ENCODE measurements around the gene KCNN1. TPM values are rescaled to one million over a fixed set of nuclear protein-coding genes. Genes with fewer than 3 reads are reported as not detected.
"Not testable (repeated sequence)": the region's sequence is repeated elsewhere in the genome, so short reads cannot be mapped to it uniquely, and the experiment has no call there.

The KCNN1 gene
- total RNA-seq, 1 experiment from 2014 or later: 9.2 TPM

DNA sequence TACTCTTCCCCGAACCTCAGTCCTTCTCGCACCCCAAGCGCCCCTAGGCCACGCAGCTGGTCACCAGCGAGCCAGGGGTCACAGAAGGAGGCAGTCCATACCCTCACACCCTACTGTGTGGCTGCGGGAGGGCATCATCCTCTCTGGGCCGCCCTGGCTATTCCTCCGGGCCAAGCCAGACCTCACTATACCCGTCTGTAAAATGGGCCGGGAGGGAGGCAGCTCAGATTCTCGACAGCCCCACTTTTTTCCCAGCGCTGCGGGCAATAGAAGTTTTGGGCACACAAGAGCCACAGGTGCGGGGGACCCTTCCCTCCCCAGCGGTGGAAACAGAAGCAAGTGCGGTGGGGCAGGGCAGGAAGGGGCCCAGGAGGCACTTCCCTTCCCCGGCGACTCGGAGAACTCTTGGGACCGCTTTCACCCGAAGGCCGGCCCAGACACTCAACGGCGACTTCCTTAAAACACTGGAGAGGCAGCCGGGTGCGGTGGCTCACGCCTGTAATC, 35.5 kb downstream of the KCNN1 start:
- no peak overlapping the region for H3K14ac ChIP-seq (ENCODE audit: insufficient read depth, low read length)
- Mint-ChIP-seq H3K9me3 (peaks cover 3 to 6% of the 10 kb centered on the region in 2 experiments), H3K27me3 (ENCODE audit: low read depth) (peaks cover 36% of the 10 kb centered on the region), H3K4me1 (peaks cover 10 to 15% of the 10 kb centered on the region in 2 experiments), H3K36me3 (ENCODE audit: insufficient read depth in 1 of 3, low read depth in 3 of 3) (peaks cover 2 to 4% (median 3%) of the 10 kb centered on the region in 3 experiments; a peak in 6 of 7 replicates), H3K27ac (no peak overlapping the region), H3K4me3 (peak overlapping the region in 1 of 2 experiments; percentile 59; a peak in 2 of 5 replicates)
- H2BK5ac ChIP-seq (ENCODE audit: insufficient read length, low read length): no peak overlapping the region
- H3K27me3 ChIP-seq (ENCODE audit: insufficient read depth, low read length): no peaks in the 10 kb centered on the region; the same call in 1 of the 2 replicates
- H2AK5ac ChIP-seq (ENCODE audit: insufficient read length, low read length): no peak overlapping the region
- no peak overlapping the region for H2BK120ac ChIP-seq (ENCODE audit: low read depth, low read length, poor library complexity, severe bottlenecking)
- H3K4me1 ChIP-seq (ENCODE audit: insufficient read depth, low read length): no peaks in the 10 kb centered on the region
- H2BK20ac ChIP-seq (ENCODE audit: low read depth, low read length, poor library complexity, severe bottlenecking): no peak overlapping the region
- TF ChIP-seq, protein P1, sequence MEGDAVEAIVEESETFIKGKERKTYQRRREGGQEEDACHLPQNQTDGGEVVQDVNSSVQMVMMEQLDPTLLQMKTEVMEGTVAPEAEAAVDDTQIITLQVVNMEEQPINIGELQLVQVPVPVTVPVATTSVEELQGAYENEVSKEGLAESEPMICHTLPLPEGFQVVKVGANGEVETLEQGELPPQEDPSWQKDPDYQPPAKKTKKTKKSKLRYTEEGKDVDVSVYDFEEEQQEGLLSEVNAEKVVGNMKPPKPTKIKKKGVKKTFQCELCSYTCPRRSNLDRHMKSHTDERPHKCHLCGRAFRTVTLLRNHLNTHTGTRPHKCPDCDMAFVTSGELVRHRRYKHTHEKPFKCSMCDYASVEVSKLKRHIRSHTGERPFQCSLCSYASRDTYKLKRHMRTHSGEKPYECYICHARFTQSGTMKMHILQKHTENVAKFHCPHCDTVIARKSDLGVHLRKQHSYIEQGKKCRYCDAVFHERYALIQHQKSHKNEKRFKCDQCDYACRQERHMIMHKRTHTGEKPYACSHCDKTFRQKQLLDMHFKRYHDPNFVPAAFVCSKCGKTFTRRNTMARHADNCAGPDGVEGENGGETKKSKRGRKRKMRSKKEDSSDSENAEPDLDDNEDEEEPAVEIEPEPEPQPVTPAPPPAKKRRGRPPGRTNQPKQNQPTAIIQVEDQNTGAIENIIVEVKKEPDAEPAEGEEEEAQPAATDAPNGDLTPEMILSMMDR (conservative IDR thresholded peaks at IDR 0.05): no peak
- H3K23ac ChIP-seq (ENCODE audit: insufficient read length, low read depth, low read length): no peak overlapping the region
- WGBS (ENCODE audit: extremely low coverage, insufficient read length, low lambda C conversion rate): no CpG with 5 or more reads among the region's 27 CpGs
- H3K9ac ChIP-seq (ENCODE audit: extremely low read depth, insufficient read length, low read length): no peak overlapping the region
- H3K4me2 ChIP-seq (ENCODE audit: insufficient read depth, insufficient read length, low read length): no peak overlapping the region
- H3K79me2 ChIP-seq (ENCODE audit: insufficient read depth, low read length): no peaks in the 10 kb centered on the region
- H2AFZ ChIP-seq (ENCODE audit: low read length): no peak overlapping the region
- no peaks in the 10 kb centered on the region for H3K9me3 ChIP-seq (ENCODE audit: control insufficient read depth, low read depth, low read length)
- H3K27ac ChIP-seq (ENCODE audit: insufficient read length, low read depth, low read length): no peak overlapping the region
- no peak overlapping the region for H4K5ac ChIP-seq (ENCODE audit: insufficient read length, low read depth, low read length)
- no peak overlapping the region for H3K56ac ChIP-seq (ENCODE audit: insufficient read length, low read depth, low read length)
- H4K20me1 ChIP-seq (ENCODE audit: control insufficient read depth, insufficient read depth, insufficient read length): no peaks in the 10 kb centered on the region
- peaks cover 15% of the 10 kb centered on the region for H3K23me2 ChIP-seq (ENCODE audit: insufficient read length, low read depth, low read length, poor library complexity, severe bottlenecking)
- H3T11ph ChIP-seq (ENCODE audit: low read length): no peak overlapping the region
- no peak overlapping the region for H2BK12ac ChIP-seq (ENCODE audit: insufficient read length, low read depth, low read length)
- H3K79me1 ChIP-seq (ENCODE audit: insufficient read depth, low read depth, low read length, poor library complexity, severe bottlenecking): no peaks in the 10 kb centered on the region
- no peak overlapping the region for H3K18ac ChIP-seq (ENCODE audit: insufficient read length, low read depth, low read length)
- H2BK15ac ChIP-seq (ENCODE audit: low read depth, low read length): no peak overlapping the region
- H4K91ac ChIP-seq (ENCODE audit: insufficient read length, low read depth, low read length): no peak overlapping the region
- no peak overlapping the region for H3K4ac ChIP-seq (ENCODE audit: low read depth, low read length)
- no peak overlapping the region for H4K8ac ChIP-seq (replicated peaks; ENCODE audit: insufficient read length, low read depth, low read length)
- DNase-seq: no peak

DNA sequence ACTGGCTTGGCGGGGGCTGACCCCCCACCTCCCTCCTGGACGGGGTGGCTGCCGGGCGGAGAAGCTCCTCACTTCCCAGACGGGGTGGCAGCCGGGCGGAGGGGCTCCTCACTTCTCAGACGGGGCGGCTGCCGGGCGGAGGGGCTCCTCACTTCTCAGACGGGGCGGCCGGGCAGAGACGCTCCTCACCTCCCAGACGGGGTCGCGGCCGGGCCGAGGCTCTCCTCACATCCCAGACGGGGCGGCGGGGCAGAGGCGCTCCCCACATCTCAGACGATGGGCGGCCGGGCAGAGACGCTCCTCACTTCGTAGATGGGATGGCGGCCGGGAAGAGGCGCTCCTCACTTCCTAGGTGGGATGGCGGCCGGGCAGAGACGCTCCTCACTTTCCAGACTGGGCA, 38.8 kb downstream of the KCNN1 start:
- H3K9me3 Mint-ChIP-seq: not testable (repeated sequence)

More for the DNA sequence above, 38.8 kb downstream of the KCNN1 start:
- H2BK5ac ChIP-seq (ENCODE audit: insufficient read length, low read length); H2BK12ac ChIP-seq (ENCODE audit: insufficient read length, low read depth, low read length); H2BK120ac ChIP-seq (ENCODE audit: low read depth, low read length, poor library complexity, severe bottlenecking); H3K9ac ChIP-seq (ENCODE audit: extremely low read depth, insufficient read length, low read length); H3K36me3 Mint-ChIP-seq (ENCODE audit: insufficient read depth in 1 of 3, low read depth in 3 of 3); H3K18ac ChIP-seq (ENCODE audit: insufficient read length, low read depth, low read length); H3K27me3 ChIP-seq (ENCODE audit: insufficient read depth, low read length); H3T11ph ChIP-seq (ENCODE audit: low read length); H3K56ac ChIP-seq (ENCODE audit: insufficient read length, low read depth, low read length); H2BK15ac ChIP-seq (ENCODE audit: low read depth, low read length); H4K91ac ChIP-seq (ENCODE audit: insufficient read length, low read depth, low read length); H2AFZ ChIP-seq (ENCODE audit: low read length); H3K27ac Mint-ChIP-seq; H3K4ac ChIP-seq (ENCODE audit: low read depth, low read length); H3K4me1 Mint-ChIP-seq; H4K5ac ChIP-seq (ENCODE audit: insufficient read length, low read depth, low read length); H3K23ac ChIP-seq (ENCODE audit: insufficient read length, low read depth, low read length); H3K27ac ChIP-seq (ENCODE audit: insufficient read length, low read depth, low read length); H3K79me2 ChIP-seq (ENCODE audit: insufficient read depth, low read length); H2BK20ac ChIP-seq (ENCODE audit: low read depth, low read length, poor library complexity, severe bottlenecking); H3K9me3 ChIP-seq (ENCODE audit: control insufficient read depth, low read depth, low read length); H3K4me2 ChIP-seq (ENCODE audit: insufficient read depth, insufficient read length, low read length); H4K20me1 ChIP-seq (ENCODE audit: control insufficient read depth, insufficient read depth, insufficient read length); DNase-seq; H3K4me1 ChIP-seq (ENCODE audit: insufficient read depth, low read length); H3K79me1 ChIP-seq (ENCODE audit: insufficient read depth, low read depth, low read length, poor library complexity, severe bottlenecking); H3K14ac ChIP-seq (ENCODE audit: insufficient read depth, low read length); H2AK5ac ChIP-seq (ENCODE audit: insufficient read length, low read length); H4K8ac ChIP-seq (replicated peaks; ENCODE audit: insufficient read length, low read depth, low read length); H3K4me3 Mint-ChIP-seq: not testable (repeated sequence)
- peaks cover 17% of the 10 kb centered on the region for H3K27me3 Mint-ChIP-seq (ENCODE audit: low read depth)
- no CpG with 5 or more reads among the region's 35 CpGs for WGBS (ENCODE audit: extremely low coverage, insufficient read length, low lambda C conversion rate)
- H3K23me2 ChIP-seq (ENCODE audit: insufficient read length, low read depth, low read length, poor library complexity, severe bottlenecking): peaks cover 16% of the 10 kb centered on the region

Data from H9 (cell line).